ENCODE results near the gene KLHL21.

DNA sequence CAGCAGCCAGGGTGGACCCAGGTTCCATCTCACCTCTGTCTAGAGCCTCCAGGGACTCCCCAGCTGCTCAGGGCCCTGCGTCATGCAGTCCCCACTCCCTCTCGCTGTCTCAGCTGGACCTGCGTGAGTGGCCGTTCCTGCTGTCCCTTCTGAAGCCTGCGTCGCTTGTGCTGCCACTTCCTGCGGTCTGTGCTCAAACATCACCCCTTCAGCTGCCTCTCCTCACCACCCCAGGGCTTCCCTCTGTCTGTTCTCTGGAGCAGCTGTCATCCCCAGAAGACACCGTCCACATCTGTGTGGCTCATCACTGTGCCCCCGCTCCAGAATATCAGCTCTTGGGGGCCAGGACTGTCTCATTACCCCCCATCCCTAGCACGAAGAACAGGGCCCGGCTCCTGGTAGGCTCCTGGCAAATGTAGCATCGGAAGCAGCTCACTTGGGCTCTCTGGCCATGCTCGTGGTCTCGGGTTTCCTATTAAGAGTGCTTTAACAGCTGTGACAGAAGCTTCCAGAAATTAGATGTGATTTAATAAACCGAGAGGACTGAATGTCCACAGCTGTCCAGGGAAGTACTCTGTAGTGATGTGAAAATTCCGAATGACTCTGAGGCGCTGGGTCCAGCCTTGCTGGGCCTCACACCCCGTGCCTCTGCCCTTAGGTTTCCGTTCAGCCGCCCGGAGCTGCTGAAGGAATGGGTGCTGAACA is 25.3 kb upstream of the KLHL21 start:
- no peak for TF ChIP-seq GATA3 (IDR thresholded peaks at IDR 0.05; ENCODE audit: low read depth, low read length)
- TF ChIP-seq GATA2 (IDR thresholded peaks at IDR 0.05; ENCODE audit: low read depth, low read length) = no peak
